ENCODE measurements around the gene CA11. TPM values are rescaled to one million over a fixed set of nuclear protein-coding genes. Genes with fewer than 3 reads are reported as not detected.

The CA11 gene
- total and polyA plus RNA-seq, 9 of the 15 experiments (the other 6 are each of a cell fraction or from before 2014, with no cell fraction given) = 2.9 to 19.9 (median 8.3) TPM

DNA sequence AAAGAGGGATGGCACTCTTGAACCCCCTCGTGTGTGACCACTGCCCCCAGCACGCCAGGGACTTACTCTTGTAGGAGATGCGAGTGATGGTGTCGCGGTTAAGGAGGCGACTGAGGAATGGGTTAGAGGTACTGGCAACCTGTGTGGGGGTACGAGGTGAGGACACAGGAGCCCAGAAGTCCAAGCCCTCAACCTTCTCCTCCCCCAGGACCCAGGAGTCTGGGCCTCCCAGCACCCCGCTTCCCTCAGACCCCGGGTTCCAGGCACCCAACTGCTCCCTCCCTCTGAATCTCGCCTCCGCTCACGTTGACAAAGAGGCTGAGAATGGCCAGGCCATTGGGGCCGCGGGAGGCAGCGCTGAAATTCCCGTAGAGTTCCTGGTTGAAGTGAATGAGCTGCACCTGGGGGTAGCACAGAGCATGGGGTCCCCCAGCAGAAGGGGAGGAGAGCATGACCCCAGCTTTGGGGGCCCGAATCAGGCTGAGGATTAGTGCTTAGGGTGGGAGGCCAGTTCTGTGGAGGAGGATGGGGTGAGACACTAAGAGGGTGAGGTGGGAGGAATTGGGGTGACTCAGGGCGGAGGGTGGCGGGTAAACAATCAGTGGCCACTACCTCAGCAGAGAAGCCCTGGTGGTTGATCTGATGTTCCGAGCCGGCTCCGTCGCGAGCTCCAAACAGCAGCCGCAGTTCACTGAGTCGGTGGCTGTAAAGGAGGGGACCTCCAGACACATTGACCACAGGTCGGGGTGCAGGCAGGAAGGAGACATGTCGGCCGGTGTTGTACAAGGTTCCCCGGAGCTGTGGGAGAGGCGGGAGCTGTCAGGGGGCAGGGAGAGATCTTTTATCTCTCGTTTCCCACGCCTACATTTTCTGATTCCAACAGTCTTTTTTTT lies 6.3 kb downstream of the CA11 start (continued):
- TF ChIP-seq HLTF (IDR thresholded peaks at IDR 0.05) (peak; percentile 2; the same call in 1 of the 2 replicates), PHF8 (IDR thresholded peaks at IDR 0.05; ENCODE audit: borderline replicate concordance, low read length) (peak; percentile 65; the same call in 1 of the 2 replicates), HDAC1 (IDR thresholded peaks at IDR 0.05) (peak in 1 of 2 experiments; percentile 64; a peak in 2 of 4 replicates), POLR2AphosphoS5 (IDR thresholded peaks at IDR 0.05; ENCODE audit: control insufficient read depth, insufficient read depth, low read depth, low read length) (0 out of 2 replicates have a peak, but pooled peaks have one; percentile 25), MYC (IDR thresholded peaks at IDR 0.05; ENCODE audit: low read depth, low read length) (0 out of 2 replicates have a peak, but pooled peaks have one; percentile 23), MYC (CRISPR knock-in tag; IDR thresholded peaks at IDR 0.05; ENCODE audit: borderline replicate concordance, low read depth) (no peak), NFE2 (IDR thresholded peaks at IDR 0.05; ENCODE audit: low read depth) (peak; percentile 23; the same call in 1 of the 2 replicates), MIER1 (IDR thresholded peaks at IDR 0.05; ENCODE audit: low read depth) (0 out of 2 replicates have a peak, but pooled peaks have one; percentile 9), ZNF384 (IDR thresholded peaks at IDR 0.05; ENCODE audit: low read depth, low read length) (peak; percentile 86), SMARCE1 (IDR thresholded peaks at IDR 0.05) (peak; percentile 57; the same call in 1 of the 2 replicates), RNF2 (IDR thresholded peaks at IDR 0.05) (0 out of 2 replicates have a peak, but pooled peaks have one; percentile 25), FOSL1 (tag; conservative IDR thresholded peaks at IDR 0.05) (peak; percentile 82), ZNF780A (CRISPR knock-in tag; IDR thresholded peaks at IDR 0.05) (no peak)
- TF ChIP-seq, protein P1, sequence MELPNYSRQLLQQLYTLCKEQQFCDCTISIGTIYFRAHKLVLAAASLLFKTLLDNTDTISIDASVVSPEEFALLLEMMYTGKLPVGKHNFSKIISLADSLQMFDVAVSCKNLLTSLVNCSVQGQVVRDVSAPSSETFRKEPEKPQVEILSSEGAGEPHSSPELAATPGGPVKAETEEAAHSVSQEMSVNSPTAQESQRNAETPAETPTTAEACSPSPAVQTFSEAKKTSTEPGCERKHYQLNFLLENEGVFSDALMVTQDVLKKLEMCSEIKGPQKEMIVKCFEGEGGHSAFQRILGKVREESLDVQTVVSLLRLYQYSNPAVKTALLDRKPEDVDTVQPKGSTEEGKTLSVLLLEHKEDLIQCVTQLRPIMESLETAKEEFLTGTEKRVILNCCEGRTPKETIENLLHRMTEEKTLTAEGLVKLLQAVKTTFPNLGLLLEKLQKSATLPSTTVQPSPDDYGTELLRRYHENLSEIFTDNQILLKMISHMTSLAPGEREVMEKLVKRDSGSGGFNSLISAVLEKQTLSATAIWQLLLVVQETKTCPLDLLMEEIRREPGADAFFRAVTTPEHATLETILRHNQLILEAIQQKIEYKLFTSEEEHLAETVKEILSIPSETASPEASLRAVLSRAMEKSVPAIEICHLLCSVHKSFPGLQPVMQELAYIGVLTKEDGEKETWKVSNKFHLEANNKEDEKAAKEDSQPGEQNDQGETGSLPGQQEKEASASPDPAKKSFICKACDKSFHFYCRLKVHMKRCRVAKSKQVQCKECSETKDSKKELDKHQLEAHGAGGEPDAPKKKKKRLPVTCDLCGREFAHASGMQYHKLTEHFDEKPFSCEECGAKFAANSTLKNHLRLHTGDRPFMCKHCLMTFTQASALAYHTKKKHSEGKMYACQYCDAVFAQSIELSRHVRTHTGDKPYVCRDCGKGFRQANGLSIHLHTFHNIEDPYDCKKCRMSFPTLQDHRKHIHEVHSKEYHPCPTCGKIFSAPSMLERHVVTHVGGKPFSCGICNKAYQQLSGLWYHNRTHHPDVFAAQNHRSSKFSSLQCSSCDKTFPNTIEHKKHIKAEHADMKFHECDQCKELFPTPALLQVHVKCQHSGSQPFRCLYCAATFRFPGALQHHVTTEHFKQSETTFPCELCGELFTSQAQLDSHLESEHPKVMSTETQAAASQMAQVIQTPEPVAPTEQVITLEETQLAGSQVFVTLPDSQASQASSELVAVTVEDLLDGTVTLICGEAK (IDR thresholded peaks at IDR 0.05) = peak; percentile 54; the same call in 1 of the 2 replicates
- TF ChIP-seq, protein P1 (CRISPR knock-in tag; IDR thresholded peaks at IDR 0.05) = no peak
- TF ChIP-seq, protein P2, sequence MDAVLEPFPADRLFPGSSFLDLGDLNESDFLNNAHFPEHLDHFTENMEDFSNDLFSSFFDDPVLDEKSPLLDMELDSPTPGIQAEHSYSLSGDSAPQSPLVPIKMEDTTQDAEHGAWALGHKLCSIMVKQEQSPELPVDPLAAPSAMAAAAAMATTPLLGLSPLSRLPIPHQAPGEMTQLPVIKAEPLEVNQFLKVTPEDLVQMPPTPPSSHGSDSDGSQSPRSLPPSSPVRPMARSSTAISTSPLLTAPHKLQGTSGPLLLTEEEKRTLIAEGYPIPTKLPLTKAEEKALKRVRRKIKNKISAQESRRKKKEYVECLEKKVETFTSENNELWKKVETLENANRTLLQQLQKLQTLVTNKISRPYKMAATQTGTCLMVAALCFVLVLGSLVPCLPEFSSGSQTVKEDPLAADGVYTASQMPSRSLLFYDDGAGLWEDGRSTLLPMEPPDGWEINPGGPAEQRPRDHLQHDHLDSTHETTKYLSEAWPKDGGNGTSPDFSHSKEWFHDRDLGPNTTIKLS (IDR thresholded peaks at IDR 0.05; ENCODE audit: borderline replicate concordance, low read depth) = 0 out of 2 replicates have a peak, but pooled peaks have one; percentile 25

Data from K562 (cell line).